GM13976 (cell line): ENCODE results near the gene CNOT10.
"Not testable (repeated sequence)": the region's sequence is repeated elsewhere in the genome, so short reads cannot be mapped to it uniquely, and the experiment has no call there.

ENCODE experiments used
- DNase-seq: peaks from one replicate; pipeline ENCODE4 v3.0.0; 2012; ENCODE audit warnings: low spot score
- in situ Hi-C: fragments of 300-500 bp; cut with MboI; formaldehyde crosslinking; loops from one replicate; pipeline ENCODE4 v1.12.0; 2022; ENCODE audit warnings: low sequenced_read_pairs, mixed read lengths, inconsistent platforms; ENCODE audit not compliant: unreplicated experiment
- TF ChIP-seq, protein P1 (sequence below): IDR thresholded peaks from 2 replicates; pipeline ENCODE4 v1.5.1; 2012; ENCODE audit warnings: borderline replicate concordance, mild to moderate bottlenecking; ENCODE audit not compliant: insufficient read depth; ENCODE audit errors: extremely low read depth, missing control alignments, control extremely low read depth

The CNOT10 gene

DNA sequence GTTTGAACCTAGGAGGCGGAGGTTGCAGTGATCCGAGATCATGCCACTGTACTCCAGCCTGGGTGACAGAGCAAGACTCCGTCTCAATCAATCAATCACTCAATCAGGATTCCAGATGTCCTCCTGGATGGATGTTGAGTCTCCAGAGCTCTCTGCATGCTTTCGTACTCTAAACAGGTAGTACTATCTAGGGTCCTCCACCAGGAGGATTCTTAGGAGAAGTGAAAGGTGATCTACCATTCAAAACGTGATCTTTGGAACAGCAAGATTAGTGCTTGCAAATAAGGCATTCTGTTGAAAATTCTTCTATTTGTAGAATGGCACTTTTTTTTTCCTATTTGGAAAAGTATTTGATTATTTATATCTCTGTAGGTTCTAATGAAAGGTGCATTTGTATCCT lies 34.3 kb downstream of the CNOT10 start:
- DNase-seq = no peak
- TF ChIP-seq, protein P1, sequence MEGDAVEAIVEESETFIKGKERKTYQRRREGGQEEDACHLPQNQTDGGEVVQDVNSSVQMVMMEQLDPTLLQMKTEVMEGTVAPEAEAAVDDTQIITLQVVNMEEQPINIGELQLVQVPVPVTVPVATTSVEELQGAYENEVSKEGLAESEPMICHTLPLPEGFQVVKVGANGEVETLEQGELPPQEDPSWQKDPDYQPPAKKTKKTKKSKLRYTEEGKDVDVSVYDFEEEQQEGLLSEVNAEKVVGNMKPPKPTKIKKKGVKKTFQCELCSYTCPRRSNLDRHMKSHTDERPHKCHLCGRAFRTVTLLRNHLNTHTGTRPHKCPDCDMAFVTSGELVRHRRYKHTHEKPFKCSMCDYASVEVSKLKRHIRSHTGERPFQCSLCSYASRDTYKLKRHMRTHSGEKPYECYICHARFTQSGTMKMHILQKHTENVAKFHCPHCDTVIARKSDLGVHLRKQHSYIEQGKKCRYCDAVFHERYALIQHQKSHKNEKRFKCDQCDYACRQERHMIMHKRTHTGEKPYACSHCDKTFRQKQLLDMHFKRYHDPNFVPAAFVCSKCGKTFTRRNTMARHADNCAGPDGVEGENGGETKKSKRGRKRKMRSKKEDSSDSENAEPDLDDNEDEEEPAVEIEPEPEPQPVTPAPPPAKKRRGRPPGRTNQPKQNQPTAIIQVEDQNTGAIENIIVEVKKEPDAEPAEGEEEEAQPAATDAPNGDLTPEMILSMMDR = no peak
- in situ Hi-C loops = no loop called here

GRCh38 chr3:32719931-32720330 lies 34.9 kb downstream of the CNOT10 start:
- in situ Hi-C loops = no loop called here
- TF ChIP-seq, protein P1 = no peak

GRCh38 chr3:32725721-32726120 lies 40.7 kb downstream of the CNOT10 start:
- in situ Hi-C loops = loop anchor here (25.0 kb wide), 1 partner anchor 337 kb away; no protein-coding TSS in a partner anchor
- no peak for DNase-seq
- TF ChIP-seq, protein P1 = no peak

More at GRCh38 chr3:32719931-32720330, 34.9 kb downstream of the CNOT10 start:
- no peak for DNase-seq

DNA sequence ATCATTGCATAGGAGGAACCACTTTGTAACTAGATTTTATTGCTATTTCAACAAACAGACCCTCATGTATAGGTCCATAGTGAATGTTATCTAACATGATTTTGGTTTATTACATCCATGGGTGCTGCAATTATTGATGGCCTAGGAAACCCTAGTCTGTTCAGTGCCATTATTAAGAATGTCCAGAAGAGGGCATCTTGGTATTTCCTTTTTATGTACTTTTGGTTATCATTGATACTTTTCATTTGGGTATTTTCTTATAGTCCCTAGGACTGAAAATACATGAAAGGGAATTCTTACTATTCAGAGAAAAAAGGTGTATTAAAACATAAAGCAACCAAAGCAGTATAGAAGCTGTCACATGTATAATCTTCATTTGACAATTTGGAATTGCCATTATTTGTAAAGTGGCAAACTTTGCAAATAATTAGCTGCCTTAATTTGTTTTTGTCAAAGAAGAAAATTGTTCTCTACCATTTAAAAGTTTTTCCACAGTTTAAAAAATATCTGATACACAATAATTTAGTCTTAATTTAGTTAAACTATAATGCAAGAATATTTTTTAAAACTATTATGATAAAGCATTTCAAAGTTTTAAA lies 48.7 kb downstream of the CNOT10 start:
- in situ Hi-C loops = loop anchor here (10.0 to 25.0 kb wide), 2 partner anchors 201 to 329 kb away; no protein-coding TSS in a partner anchor
- TF ChIP-seq, protein P1 = peak; percentile 43
- DNase-seq = peak; percentile 45

GRCh38 chr3:32734756-32735155 lies 49.8 kb downstream of the CNOT10 start:
- DNase-seq = no peak
- in situ Hi-C loops = loop anchor here (10.0 to 25.0 kb wide), 2 partner anchors 200 to 328 kb away; no protein-coding TSS in a partner anchor
- TF ChIP-seq, protein P1 = no peak

DNA sequence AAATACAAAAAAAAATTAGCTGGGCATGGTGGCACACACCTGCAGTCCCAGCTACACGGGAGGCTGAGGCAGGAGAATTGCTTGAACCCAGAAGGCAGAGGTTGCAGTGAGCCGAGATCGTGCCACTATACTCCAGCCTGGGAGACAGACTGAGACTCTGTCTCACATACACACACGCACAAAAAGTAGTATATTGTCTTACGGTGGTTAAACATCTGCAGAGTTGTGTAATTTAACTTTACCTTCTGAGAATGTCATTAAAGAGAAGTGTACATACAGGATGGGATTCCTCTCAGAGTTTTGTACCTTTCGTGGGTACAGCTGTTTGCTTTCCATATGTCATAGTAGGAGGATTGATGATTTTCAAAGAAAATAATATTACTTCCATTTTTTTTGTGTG lies 58.5 kb downstream of the CNOT10 start:
- in situ Hi-C loops = loop anchor here (25.0 kb wide), 1 partner anchor 319 kb away; no protein-coding TSS in a partner anchor
- DNase-seq = not testable (repeated sequence)

GRCh38 chr3:32743934-32744333 lies 58.9 kb downstream of the CNOT10 start:
- DNase-seq = no peak
- in situ Hi-C loops = loop anchor here (25.0 kb wide), 1 partner anchor 318 kb away; no protein-coding TSS in a partner anchor

More at GRCh38 chr3:32743934-32744333, 58.9 kb downstream of the CNOT10 start:
- TF ChIP-seq, protein P1 = no peak
